Measurements from ENCODE around the gene PPM1D.

PPM1D gene

DNA sequence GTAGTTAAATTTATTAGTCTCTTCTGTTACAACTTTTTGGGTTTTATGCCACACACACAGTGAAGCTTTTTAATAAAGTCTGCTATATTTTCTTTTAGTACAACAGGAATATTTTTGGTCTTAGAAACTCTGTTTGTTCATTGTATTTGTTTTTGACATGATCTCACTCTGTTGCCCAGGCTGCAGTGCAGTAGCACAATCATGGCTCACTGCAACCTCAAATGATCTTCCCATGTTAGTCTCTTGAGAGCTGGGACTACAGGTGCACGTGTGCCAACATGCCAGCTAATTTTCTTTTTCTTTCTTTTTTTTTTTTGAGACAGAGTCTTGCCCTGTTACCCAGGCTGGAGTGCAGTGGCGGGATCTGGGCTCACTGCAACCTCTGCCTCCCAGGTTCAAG, 27.1 kb downstream of the PPM1D start:
- H3F3A ChIP-seq (ENCODE audit: low read depth): no peaks in the 10 kb centered on the region
- no peak overlapping the region for H3K4me2 ChIP-seq (ENCODE audit: low read depth, low read length, poor library complexity, severe bottlenecking)
- H3K4me3 ChIP-seq (ENCODE audit: low read length, poor library complexity, severe bottlenecking): no peak overlapping the region
- H3K9me2 ChIP-seq (replicated peaks; ENCODE audit: low read depth, low read length): no peaks in the 10 kb centered on the region
- no peaks in the 10 kb centered on the region for H3K4me1 ChIP-seq (ENCODE audit: insufficient read depth, low read length, poor library complexity, severe bottlenecking)
- no peaks in the 10 kb centered on the region for H3K27me3 ChIP-seq (ENCODE audit: insufficient read depth, low read length, poor library complexity, severe bottlenecking)
- no peak overlapping the region for H2AFZ ChIP-seq (ENCODE audit: low read length)
- peaks cover 47% of the 10 kb centered on the region; the same call in 1 of the 2 replicates for H3K36me3 ChIP-seq (ENCODE audit: insufficient read depth, low read length)
- TF ChIP-seq EZH2phosphoT487 (IDR thresholded peaks at IDR 0.05; ENCODE audit: borderline replicate concordance): no peak
- TF ChIP-seq, protein P1, sequence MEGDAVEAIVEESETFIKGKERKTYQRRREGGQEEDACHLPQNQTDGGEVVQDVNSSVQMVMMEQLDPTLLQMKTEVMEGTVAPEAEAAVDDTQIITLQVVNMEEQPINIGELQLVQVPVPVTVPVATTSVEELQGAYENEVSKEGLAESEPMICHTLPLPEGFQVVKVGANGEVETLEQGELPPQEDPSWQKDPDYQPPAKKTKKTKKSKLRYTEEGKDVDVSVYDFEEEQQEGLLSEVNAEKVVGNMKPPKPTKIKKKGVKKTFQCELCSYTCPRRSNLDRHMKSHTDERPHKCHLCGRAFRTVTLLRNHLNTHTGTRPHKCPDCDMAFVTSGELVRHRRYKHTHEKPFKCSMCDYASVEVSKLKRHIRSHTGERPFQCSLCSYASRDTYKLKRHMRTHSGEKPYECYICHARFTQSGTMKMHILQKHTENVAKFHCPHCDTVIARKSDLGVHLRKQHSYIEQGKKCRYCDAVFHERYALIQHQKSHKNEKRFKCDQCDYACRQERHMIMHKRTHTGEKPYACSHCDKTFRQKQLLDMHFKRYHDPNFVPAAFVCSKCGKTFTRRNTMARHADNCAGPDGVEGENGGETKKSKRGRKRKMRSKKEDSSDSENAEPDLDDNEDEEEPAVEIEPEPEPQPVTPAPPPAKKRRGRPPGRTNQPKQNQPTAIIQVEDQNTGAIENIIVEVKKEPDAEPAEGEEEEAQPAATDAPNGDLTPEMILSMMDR (conservative IDR thresholded peaks at IDR 0.05; ENCODE audit: low read length): no peak
- H4K20me1 ChIP-seq (ENCODE audit: insufficient read depth, low read length, poor library complexity, severe bottlenecking): peaks cover 21% of the 10 kb centered on the region
- peaks cover 53% of the 10 kb centered on the region for H3K79me2 ChIP-seq (ENCODE audit: insufficient read depth, low read length)
- no peak overlapping the region for H3K9ac ChIP-seq (ENCODE audit: low read depth, low read length, poor library complexity, severe bottlenecking)
- H3K9me3 ChIP-seq (ENCODE audit: insufficient read depth, low read depth, low read length): no peaks in the 10 kb centered on the region

DNA sequence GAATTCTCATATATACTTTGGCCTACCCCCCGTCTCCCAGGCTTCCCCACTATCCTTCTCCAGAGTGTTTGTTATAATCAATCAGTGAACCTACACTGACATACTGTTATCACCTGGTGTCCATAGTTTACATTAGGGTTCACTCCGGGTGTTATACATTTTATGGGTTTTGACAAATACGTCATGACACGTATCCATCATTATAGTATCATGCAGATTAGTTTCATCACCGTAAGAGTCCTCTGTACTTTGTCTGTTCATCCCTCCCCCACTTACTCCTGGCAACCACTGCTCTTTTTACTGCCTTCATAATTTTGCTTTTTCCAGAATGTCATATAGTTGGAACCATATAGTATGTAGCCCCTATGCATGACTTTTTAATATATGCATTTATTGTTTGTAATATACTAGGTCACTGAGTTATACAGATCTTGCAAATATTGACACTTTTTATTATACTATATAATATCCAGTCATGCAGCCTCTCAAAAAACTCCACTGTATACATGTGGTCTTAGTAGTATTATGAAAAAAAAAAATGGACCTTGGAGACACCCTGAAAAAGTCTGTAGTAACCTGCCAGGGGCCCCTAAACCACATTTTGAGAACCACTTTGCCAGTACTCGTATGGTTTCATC, 28.4 kb downstream of the PPM1D start:
- H3K4me3 ChIP-seq (ENCODE audit: low read length, poor library complexity, severe bottlenecking): no peak overlapping the region
- no peaks in the 10 kb centered on the region for H3K4me1 ChIP-seq (ENCODE audit: insufficient read depth, low read length, poor library complexity, severe bottlenecking)
- H3K36me3 ChIP-seq (ENCODE audit: insufficient read depth, low read length): peaks cover 48% of the 10 kb centered on the region; the same call in 1 of the 2 replicates
- no peak overlapping the region for H2AFZ ChIP-seq (ENCODE audit: low read length)
- H3K79me2 ChIP-seq (ENCODE audit: insufficient read depth, low read length): peaks cover 45% of the 10 kb centered on the region; the same call in 1 of the 2 replicates
- peaks cover 14% of the 10 kb centered on the region for H4K20me1 ChIP-seq (ENCODE audit: insufficient read depth, low read length, poor library complexity, severe bottlenecking)
- H3K9ac ChIP-seq (ENCODE audit: low read depth, low read length, poor library complexity, severe bottlenecking): no peak overlapping the region
- TF ChIP-seq, protein P1 (conservative IDR thresholded peaks at IDR 0.05; ENCODE audit: low read length): no peak
- TF ChIP-seq EZH2phosphoT487 (IDR thresholded peaks at IDR 0.05; ENCODE audit: borderline replicate concordance): no peak
- H3K27me3 ChIP-seq (ENCODE audit: insufficient read depth, low read length, poor library complexity, severe bottlenecking): no peaks in the 10 kb centered on the region
- no peak overlapping the region for H3K4me2 ChIP-seq (ENCODE audit: low read depth, low read length, poor library complexity, severe bottlenecking)
- no peaks in the 10 kb centered on the region for H3K9me3 ChIP-seq (ENCODE audit: insufficient read depth, low read depth, low read length)
- H3F3A ChIP-seq (ENCODE audit: low read depth): no peaks in the 10 kb centered on the region
- no peaks in the 10 kb centered on the region for H3K9me2 ChIP-seq (replicated peaks; ENCODE audit: low read depth, low read length)

DNA sequence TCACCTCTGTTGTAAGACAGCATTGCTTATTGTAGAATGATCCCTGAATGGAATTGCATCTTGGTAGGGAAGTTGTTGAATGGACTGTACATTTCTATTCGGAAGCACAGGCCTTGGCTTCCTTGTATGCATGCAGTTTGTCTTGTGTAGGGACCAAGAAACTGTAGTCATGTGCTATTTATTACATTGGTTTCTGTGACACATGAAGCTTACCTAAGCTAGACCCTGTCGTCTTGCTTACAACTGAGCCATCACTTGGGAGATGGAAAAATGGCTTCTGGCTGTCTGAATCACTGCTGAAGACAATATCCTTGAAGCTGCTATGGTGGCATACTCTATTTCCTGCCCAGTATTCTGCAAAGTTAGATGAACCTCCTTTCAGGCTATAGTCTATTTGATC, 29.1 kb downstream of the PPM1D start:
- Histone ChIP-seq H3K4me1 (ENCODE audit: insufficient read depth, low read length, poor library complexity, severe bottlenecking) (no peaks in the 10 kb centered on the region), H3K4me2 (ENCODE audit: low read depth, low read length, poor library complexity, severe bottlenecking) (no peak overlapping the region), H3K36me3 (ENCODE audit: insufficient read depth, low read length) (peaks cover 49% of the 10 kb centered on the region; the same call in 1 of the 2 replicates), H3F3A (ENCODE audit: low read depth) (no peaks in the 10 kb centered on the region), H3K27me3 (ENCODE audit: insufficient read depth, low read length, poor library complexity, severe bottlenecking) (no peaks in the 10 kb centered on the region), H3K79me2 (ENCODE audit: insufficient read depth, low read length) (peaks cover 39% of the 10 kb centered on the region; the same call in 1 of the 2 replicates), H3K9me3 (ENCODE audit: insufficient read depth, low read depth, low read length) (no peaks in the 10 kb centered on the region), H3K4me3 (ENCODE audit: low read length, poor library complexity, severe bottlenecking) (no peak overlapping the region), H2AFZ (ENCODE audit: low read length) (no peak overlapping the region), H4K20me1 (ENCODE audit: insufficient read depth, low read length, poor library complexity, severe bottlenecking) (peaks cover 14% of the 10 kb centered on the region), H3K9me2 (replicated peaks; ENCODE audit: low read depth, low read length) (no peaks in the 10 kb centered on the region), H3K9ac (ENCODE audit: low read depth, low read length, poor library complexity, severe bottlenecking) (no peak overlapping the region)
- TF ChIP-seq, protein P1 (conservative IDR thresholded peaks at IDR 0.05; ENCODE audit: low read length): no peak
- TF ChIP-seq EZH2phosphoT487 (IDR thresholded peaks at IDR 0.05; ENCODE audit: borderline replicate concordance): no peak

Data from Loucy (cell line).